Fibroblast of lung (primary cell): ENCODE results near the gene CACNB2. TPM values are rescaled to one million over a fixed set of nuclear protein-coding genes. Genes with fewer than 3 reads are reported as not detected.

Experiments
- DNase-seq, 2 donors: peaks; one replicate each; pipeline versions ENCODE4 v3.0.0 to v3.0.0-alpha.2; 2010; ENCODE audit warnings: low read depth in 2 of 2
- H2AFZ ChIP-seq: 2 replicates; pipeline ENCODE4 v1.5.1; 2012; ENCODE audit warnings: low read length, control low read depth, inconsistent platforms
- H3K27ac ChIP-seq: 2 replicates; pipeline ENCODE4 v1.5.1; 2011; ENCODE audit warnings: low read length, control low read depth; ENCODE audit not compliant: insufficient read depth
- H3K27me3 ChIP-seq: 2 replicates; pipeline ENCODE4 v1.5.1; 2011; ENCODE audit warnings: mild to moderate bottlenecking, low read length; ENCODE audit not compliant: control insufficient read depth, insufficient read depth
- H3K36me3 ChIP-seq: 2 replicates; pipeline ENCODE4 v1.5.1; 2011; ENCODE audit warnings: low read length; ENCODE audit not compliant: control insufficient read depth, insufficient read depth
- H3K4me1 ChIP-seq: 2 replicates; pipeline ENCODE4 v1.5.1; 2011; ENCODE audit warnings: low read length; ENCODE audit not compliant: control insufficient read depth, insufficient read depth; ENCODE audit errors: extremely low read depth
- H3K4me2 ChIP-seq: 2 replicates; pipeline ENCODE4 v1.5.1; 2011; ENCODE audit warnings: low read length, control low read depth; ENCODE audit not compliant: insufficient read depth; ENCODE audit errors: extremely low read depth
- H3K4me3 ChIP-seq, 4 experiments: fragments of 200-600 bp in 1 of 4; sonication (generic) in 1 of 4; replicated peaks in 1 of 4; 2 replicates each; pipeline ENCODE4 v1.5.1; 2011 to 2016; ENCODE audit warnings: low read length in 4 of 4, low read depth in 3 of 4, mild to moderate bottlenecking in 3 of 4, control low read depth in 2 of 4, inconsistent platforms in 1 of 4, mixed read lengths in 1 of 4; ENCODE audit not compliant: insufficient read depth in 1 of 4; ENCODE audit errors: control extremely low read depth in 1 of 4
- H3K79me2 ChIP-seq: 2 replicates; pipeline ENCODE4 v1.5.1; 2012; ENCODE audit warnings: mild to moderate bottlenecking, low read length, inconsistent platforms; ENCODE audit not compliant: control insufficient read depth, insufficient read depth
- H3K9ac ChIP-seq: 2 replicates; pipeline ENCODE4 v1.5.1; 2011; ENCODE audit warnings: mild to moderate bottlenecking, low read length, control low read depth; ENCODE audit not compliant: insufficient read depth
- H3K9me3 ChIP-seq: 2 replicates; pipeline ENCODE4 v1.5.1; 2012; ENCODE audit warnings: low read depth, low read length; ENCODE audit not compliant: control insufficient read depth, insufficient read depth
- H4K20me1 ChIP-seq: 2 replicates; pipeline ENCODE4 v1.5.1; 2011; ENCODE audit warnings: low read length; ENCODE audit not compliant: control insufficient read depth, insufficient read depth; ENCODE audit errors: extremely low read depth
- CTCF ChIP-seq, 2 donors: IDR thresholded peaks in 1 of 2; conservative IDR thresholded peaks in 1 of 2; 1 replicate in 1 of 2; 2 replicates in 1 of 2; pipeline ENCODE4 v1.5.1; 2011 to 2012; ENCODE audit warnings: low read length in 2 of 2, control low read depth in 1 of 2, inconsistent platforms in 1 of 2, low read depth in 1 of 2, mild to moderate bottlenecking in 1 of 2
- EZH2 ChIP-seq: IDR thresholded peaks from 2 replicates; pipeline ENCODE4 v1.5.1; 2012; ENCODE audit warnings: low read length, control low read depth, mild to moderate bottlenecking; ENCODE audit errors: missing control alignments
- polyA plus RNA-seq, 2 donors: library from polyadenylated mRNA; depleted of rRNA in 1 of 2; stranded (reverse) in 1 of 2; unstranded in 1 of 2; fragments of >200 nt; gene quantifications; 2 replicates each; pipeline ENCODE4 v1.2.1, GENCODE V29; 2011 to 2012; ENCODE audit warnings: missing spikeins in 1 of 2
- total RNA-seq: library from RNA; depleted of rRNA; stranded (reverse); fragments of >200 nt; gene quantifications from 2 replicates; pipeline ENCODE4 v1.2.1, GENCODE V29; 2014

CACNB2 gene
- total and polyA plus RNA-seq, 2 donors (not counting 1 experiment from before 2014, with no cell fraction given): 0.66 to 0.70 TPM

- Histone ChIP-seq H3K27ac (no peak overlapping the region), H3K27me3 (no peaks in the 10 kb centered on the region), H3K9ac (no peak overlapping the region)
Observed at GRCh38 chr10:18423058-18423637, 282.9 kb downstream of the CACNB2 start.

GRCh38 chr10:18424200-18424599, 284.0 kb downstream of the CACNB2 start:
- TF ChIP-seq EZH2 (no peak), CTCF (conservative IDR thresholded peaks at IDR 0.05 in 1 of 2, IDR thresholded peaks at IDR 0.05 in 1 of 2; ENCODE audit: low read depth in 1 of 2, low read length in 2 of 2) (no peak)
- H3K9me3 ChIP-seq: no peaks in the 10 kb centered on the region
- no peaks in the 10 kb centered on the region for H3K27me3 ChIP-seq
- H3K27ac ChIP-seq: no peak overlapping the region
- no peaks in the 10 kb centered on the region for H3K79me2 ChIP-seq
- H4K20me1 ChIP-seq: no peaks in the 10 kb centered on the region
- DNase-seq: no peak
- no peak overlapping the region for H3K9ac ChIP-seq
- no peaks in the 10 kb centered on the region for H3K4me1 ChIP-seq
- H3K36me3 ChIP-seq: no peaks in the 10 kb centered on the region
- H3K4me3 ChIP-seq: no peak overlapping the region
- H3K4me2 ChIP-seq: no peak overlapping the region
- no peak overlapping the region for H2AFZ ChIP-seq

More at GRCh38 chr10:18423058-18423637, 282.9 kb downstream of the CACNB2 start:
- Histone ChIP-seq H3K4me3 (no peak overlapping the region), H3K4me2 (no peak overlapping the region), H3K79me2 (no peaks in the 10 kb centered on the region), H3K9me3 (no peaks in the 10 kb centered on the region), H4K20me1 (no peaks in the 10 kb centered on the region), H3K4me1 (peaks cover 3% of the 10 kb centered on the region), H3K36me3 (no peaks in the 10 kb centered on the region), H2AFZ (no peak overlapping the region)
- TF ChIP-seq CTCF (conservative IDR thresholded peaks at IDR 0.05 in 1 of 2, IDR thresholded peaks at IDR 0.05 in 1 of 2; ENCODE audit: low read depth in 1 of 2, low read length in 2 of 2): no peak
- TF ChIP-seq EZH2: no peak
- DNase-seq: no peak

GRCh38 chr10:18429335-18429734, 289.1 kb downstream of the CACNB2 start:
- Histone ChIP-seq H3K36me3 (no peaks in the 10 kb centered on the region), H3K9ac (no peak overlapping the region), H3K4me1 (no peaks in the 10 kb centered on the region), H3K4me2 (no peak overlapping the region), H3K4me3 (no peak overlapping the region), H3K79me2 (no peaks in the 10 kb centered on the region), H2AFZ (no peak overlapping the region), H3K27ac (no peak overlapping the region), H3K27me3 (no peaks in the 10 kb centered on the region), H3K9me3 (no peaks in the 10 kb centered on the region), H4K20me1 (no peaks in the 10 kb centered on the region)
- TF ChIP-seq CTCF (conservative IDR thresholded peaks at IDR 0.05 in 1 of 2, IDR thresholded peaks at IDR 0.05 in 1 of 2; ENCODE audit: low read depth in 1 of 2, low read length in 2 of 2) (no peak), EZH2 (no peak)
- DNase-seq: peak in 1 of 2 donors; percentile 7
